Renal cortical epithelial cell (primary cell): ENCODE results near the gene RALY. TPM values are rescaled to one million over a fixed set of nuclear protein-coding genes. Genes with fewer than 3 reads are reported as not detected.

ENCODE experiments used
- DNase-seq: peaks from one replicate; pipeline ENCODE4 v3.0.0-alpha.2; 2011; ENCODE audit warnings: low read depth
- total RNA-seq: library from RNA; depleted of rRNA; stranded (reverse); fragments of >200 nt; gene quantifications from 2 replicates; pipeline ENCODE4 v1.2.3, GENCODE V29; 2014

Gene RALY
- total RNA-seq: 61.6 and 68.9 TPM in 2 replicates

GRCh38 chr20:33993576-33994221, at the start of gene RALY:
Gene RALY, plus strand, starts transcription at chr20:33993911. Its CDS starts 78,164 bp downstream, at chr20:34072075.
- peak; percentile 26 for DNase-seq

GRCh38 chr20:33944914-33945313, 48.8 kb upstream of the RALY start:
- no peak for DNase-seq

GRCh38 chr20:33945391-33946081, 48.2 kb upstream of the RALY start:
- DNase-seq: peak; percentile 71

DNA sequence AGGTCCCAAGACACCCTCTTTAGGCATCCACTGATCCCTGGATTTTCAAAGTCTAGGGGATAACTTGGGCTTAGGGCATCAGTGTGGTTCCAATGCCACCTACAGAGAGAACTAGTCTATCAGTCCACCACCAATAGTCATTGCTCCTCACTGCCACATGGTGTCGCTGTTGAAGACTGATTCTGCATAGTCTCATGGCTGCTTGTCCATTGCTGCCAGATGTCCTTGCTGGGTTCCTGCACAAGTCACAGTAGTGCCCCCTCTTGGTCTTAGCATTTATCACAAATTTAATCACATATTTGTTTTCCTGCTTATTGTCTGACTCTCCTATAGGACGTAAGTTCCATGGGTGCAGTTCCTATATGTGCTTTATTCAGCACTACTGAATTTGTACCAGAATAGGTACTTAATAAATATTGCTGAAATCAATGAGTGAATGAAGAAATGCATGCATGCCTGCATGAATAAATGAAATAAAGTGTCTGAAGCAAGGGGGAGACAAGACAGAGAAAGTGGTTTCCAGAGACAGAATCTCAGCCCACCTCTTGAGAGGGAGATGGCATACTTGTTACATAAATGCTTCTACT, 45.9 kb upstream of the RALY start:
- DNase-seq: peak; percentile 25

GRCh38 chr20:33948480-33948879, 45.2 kb upstream of the RALY start:
- DNase-seq: no peak

DNA sequence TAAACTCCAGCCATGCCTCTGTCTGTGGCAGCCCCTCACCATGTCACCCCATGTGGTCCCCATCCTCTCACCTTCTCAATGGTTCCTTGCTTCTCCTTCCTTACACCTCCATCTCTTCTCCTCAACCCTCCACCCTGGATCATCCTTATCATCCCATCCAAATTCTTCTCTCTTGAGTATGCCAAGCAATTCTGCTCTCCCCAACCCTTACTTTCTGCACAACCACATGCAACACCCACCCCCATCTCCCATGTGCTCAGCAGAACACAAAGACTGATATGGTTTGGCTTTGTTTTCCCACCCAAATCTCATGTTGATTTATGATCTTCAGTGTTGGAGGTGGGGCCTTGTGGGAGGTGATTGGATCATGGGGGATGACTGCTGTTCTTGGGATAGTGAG, 42.5 kb upstream of the RALY start:
- no peak for DNase-seq

DNA sequence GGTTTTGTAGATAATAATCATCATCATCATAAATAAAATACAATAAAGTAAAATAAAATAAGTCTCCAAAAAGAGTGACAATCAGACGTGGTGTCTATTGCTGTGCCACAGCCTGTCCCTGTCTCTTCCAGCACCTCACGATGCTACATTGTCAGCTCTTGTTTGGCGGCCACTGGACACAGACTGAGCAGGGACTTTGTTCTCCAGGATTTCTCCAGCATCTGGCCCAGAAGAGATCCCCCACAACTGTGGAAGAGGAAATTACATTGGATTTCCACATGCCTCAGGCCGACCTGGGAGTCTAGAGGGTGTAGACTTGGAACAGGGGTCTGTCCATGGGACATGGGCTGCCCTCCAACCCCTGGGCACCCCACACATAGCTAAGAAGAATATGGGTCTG, 39.2 kb upstream of the RALY start:
- no peak for DNase-seq

- DNase-seq: no peak
These were observed 30.0 kb upstream of the RALY start for GRCh38 chr20:33963751-33964150.

DNA sequence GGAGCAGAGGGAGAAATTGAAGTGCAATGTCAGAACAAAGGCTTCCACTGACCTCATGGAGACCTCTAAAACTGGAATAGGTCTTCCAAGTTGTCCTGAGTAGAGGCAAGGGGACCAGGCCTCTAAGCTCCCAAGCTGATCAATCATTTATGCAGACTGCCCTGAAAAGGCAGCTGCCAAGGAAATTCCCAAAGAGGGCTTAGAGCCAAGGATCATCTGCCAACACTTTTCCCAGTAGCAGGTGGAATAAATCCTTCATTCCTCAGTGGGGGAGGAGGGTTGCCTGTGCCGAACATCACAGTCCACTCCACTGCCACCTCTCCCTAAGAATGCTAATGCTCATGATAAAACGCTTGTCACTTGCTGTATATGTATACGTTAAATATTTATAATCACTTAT, 29.3 kb upstream of the RALY start:
- no peak for DNase-seq

DNA sequence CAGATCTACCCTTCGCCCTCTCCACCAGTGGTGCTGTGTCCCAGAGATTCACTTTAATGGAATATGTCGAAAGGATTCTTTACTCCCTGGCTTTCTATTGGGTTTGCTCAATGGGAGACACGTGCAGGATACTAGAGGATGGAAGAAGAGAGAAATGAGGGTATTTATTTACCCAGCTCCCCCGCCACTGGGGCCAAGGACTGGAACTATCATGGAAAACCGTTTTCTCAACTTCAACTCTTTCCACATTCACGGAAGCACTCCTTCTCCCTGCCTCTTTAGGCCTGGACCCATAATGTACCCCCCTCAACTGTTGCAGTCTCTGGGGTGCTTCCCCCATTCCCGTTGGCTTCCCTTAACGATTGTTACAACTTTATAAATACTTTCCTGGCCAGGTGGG, 26.6 kb upstream of the RALY start:
- DNase-seq: no peak

GRCh38 chr20:33969563-33969962, 24.1 kb upstream of the RALY start:
- no peak for DNase-seq

DNA sequence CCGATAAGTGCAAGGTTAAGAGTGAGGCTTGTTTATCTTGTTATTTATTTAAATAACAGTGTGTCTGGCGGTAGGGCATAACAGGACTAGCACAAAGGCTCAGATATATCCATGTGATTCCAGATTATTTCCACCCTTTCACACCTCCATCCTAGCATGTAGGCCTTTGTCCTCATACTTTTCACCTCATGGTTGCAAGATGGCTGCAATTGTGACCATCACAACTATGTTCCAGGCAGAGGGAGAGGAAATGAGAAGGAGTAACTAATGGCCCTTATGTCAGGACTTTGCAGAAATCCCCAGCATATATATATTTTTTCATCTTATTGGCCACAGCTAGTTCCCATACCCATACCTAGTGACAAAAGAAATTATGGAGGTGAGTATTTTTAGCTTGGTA, 23.5 kb upstream of the RALY start:
- DNase-seq: no peak

GRCh38 chr20:33971147-33971975, 22.4 kb upstream of the RALY start:
- no peak for DNase-seq

GRCh38 chr20:33976959-33977358, 16.8 kb upstream of the RALY start:
- DNase-seq: no peak

DNA sequence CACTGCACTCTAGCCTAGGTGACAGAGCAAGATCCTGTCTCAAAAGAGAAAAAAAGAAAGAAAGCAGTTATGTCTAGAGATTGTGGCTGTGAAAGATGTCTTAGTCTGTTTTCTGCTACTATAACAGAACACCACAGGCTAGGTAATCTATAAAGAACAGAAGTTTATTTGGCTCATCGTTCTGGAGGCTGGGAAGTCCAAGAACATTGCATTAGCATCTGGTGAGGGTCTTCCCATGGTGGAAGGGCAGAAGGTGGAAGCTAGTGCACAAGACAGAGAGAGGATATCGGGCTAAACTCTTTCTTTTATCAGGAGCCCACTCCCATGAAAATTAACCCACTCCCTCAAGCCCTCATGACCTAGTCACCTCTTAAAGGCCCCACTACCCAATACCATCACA, 16.2 kb upstream of the RALY start:
- DNase-seq: no peak

DNA sequence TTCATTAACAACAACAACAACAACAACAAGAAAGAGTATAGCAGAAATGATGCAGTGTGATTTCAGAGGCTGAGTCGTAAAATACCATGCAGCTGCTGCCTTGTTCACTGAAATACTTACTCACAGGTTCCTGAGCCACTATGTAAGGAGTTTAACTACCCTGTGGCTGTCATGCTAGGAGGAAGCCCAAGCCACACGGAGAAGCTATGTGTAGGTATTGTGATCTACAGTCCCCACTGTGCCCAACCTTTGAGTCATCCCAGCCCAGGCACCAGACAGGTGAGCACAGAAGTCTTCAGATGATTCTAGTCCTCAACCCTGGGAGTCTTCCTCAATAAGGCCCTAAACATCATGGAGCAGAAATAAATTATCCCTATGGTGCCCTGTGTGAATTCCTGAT, 14.6 kb upstream of the RALY start:
- DNase-seq: no peak

DNA sequence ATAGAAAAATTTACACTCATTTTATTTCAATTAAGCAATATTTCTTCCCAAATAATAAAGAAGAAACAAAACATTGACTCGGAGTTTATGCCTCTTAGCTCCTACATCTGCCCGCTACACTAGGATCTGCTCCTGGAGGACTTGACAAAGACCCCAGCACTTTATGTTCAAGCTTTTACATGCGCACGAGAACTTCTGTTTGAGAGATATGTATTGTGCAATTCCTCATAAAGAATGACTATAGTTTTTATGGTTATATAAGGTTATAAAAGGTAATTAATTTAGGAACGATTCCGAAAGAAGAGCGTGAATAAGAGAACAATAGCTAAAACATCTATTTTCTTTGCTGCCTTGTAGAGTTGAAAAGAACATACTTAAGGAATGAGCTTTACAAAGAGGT, 12.4 kb upstream of the RALY start:
- DNase-seq: no peak

- DNase-seq: no peak
These were observed 11.7 kb upstream of the RALY start for GRCh38 chr20:33981964-33982363.

DNA sequence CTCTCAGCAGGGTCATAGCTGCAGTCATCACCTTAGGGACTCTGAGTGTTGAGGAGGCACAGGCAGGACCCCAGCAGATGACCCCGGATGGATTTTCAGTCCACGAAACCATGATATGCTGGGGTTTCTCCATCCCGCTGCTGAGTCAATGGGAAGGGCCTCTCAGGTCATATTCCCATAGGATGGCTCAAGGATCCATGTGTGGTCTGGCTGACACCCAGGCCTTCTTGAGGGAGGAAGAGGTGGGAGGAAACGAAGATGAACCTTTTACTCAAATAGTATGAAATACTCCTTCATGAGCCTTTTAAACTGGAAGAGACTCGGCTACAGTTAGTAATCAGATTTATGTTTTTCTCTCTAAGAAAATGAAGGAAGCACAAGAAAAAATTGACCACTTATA, 10.3 kb upstream of the RALY start:
- DNase-seq: no peak

DNA sequence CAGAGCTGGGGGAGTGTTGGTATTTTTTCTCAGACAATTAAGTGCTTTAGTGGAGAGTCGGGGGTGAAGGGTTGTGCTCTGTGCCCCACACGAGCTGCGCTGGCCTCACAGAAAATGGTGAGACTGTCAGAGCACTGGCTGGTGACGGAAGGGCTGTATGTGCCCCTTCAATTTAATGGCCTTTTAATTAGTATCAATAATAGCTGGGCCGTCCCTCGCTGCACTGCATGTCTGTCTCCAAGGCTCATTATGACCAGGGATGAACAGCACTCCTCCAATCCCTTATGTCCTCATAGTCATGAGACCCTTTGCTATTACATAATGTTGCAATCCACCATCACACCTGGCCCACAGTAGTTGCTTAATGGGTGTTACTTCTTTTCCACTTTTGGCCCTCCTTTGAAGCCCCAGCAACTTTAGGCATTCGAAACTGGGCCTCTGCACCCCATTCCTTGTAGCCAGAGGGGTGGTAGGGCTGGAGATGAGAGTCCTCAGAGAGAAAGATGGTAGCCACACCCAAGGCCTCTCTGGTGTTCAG, 9.5 kb upstream of the RALY start:
- DNase-seq: no peak

- DNase-seq: no peak
These were observed 8.4 kb upstream of the RALY start for GRCh38 chr20:33985280-33985679.

DNA sequence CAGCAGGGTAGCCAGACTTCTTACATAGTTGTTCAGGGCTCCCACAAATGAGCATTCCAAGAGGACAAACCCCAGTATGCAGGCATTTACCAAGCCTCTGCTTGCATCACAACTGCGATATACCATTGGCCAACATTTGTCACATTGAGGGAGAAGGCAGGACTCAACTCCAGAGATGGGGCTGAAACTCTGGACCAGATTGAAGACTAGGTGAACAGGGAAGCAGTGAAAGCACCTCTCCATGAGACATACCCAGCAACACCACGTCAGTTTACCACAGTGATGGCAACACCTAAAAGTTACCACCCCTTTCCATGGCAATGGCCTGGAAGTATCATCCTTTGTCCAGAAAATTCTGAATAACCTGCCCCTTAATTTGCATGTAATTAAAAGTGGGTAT, 7.9 kb upstream of the RALY start:
- DNase-seq: no peak
